Ishikawa (cell line): Measurements from ENCODE around the gene RBMS3.

Experiments used
- CEBPB ChIP-seq: IDR thresholded peaks from 2 replicates; pipeline ENCODE4 v1.6.1; 2012
- CREB1 ChIP-seq: IDR thresholded peaks from 2 replicates; pipeline ENCODE4 v1.6.1; 2012; ENCODE audit warnings: low read depth
- EGR1 ChIP-seq: IDR thresholded peaks from 2 replicates; pipeline ENCODE4 v1.6.1; 2012
- EP300 ChIP-seq: IDR thresholded peaks from 2 replicates; pipeline ENCODE4 v1.6.1; 2012; ENCODE audit warnings: borderline replicate concordance
- FOXM1 ChIP-seq: IDR thresholded peaks from 2 replicates; pipeline ENCODE4 v1.6.1; 2012; ENCODE audit warnings: low read depth, borderline replicate concordance
- NFIC ChIP-seq: IDR thresholded peaks from 2 replicates; pipeline ENCODE4 v1.6.1; 2012
- RAD21 ChIP-seq: IDR thresholded peaks from 2 replicates; pipeline ENCODE4 v1.6.1; 2012; ENCODE audit warnings: low read depth
- REST ChIP-seq: IDR thresholded peaks from 2 replicates; pipeline ENCODE4 v1.6.1; 2012; ENCODE audit warnings: low read depth, mild to moderate bottlenecking
- TAF1 ChIP-seq: IDR thresholded peaks from 2 replicates; pipeline ENCODE4 v1.6.1; 2012; ENCODE audit warnings: low read depth, mild to moderate bottlenecking
- TCF12 ChIP-seq: IDR thresholded peaks from 2 replicates; pipeline ENCODE4 v1.6.1; 2012; ENCODE audit warnings: low read depth
- TEAD4 ChIP-seq: IDR thresholded peaks from 2 replicates; pipeline ENCODE4 v1.6.1; 2012
- USF1 ChIP-seq: IDR thresholded peaks from 2 replicates; pipeline ENCODE4 v1.6.1; 2012
- YY1 ChIP-seq: IDR thresholded peaks from 2 replicates; pipeline ENCODE4 v1.6.1; 2012; ENCODE audit warnings: low read depth
- ZBTB7A ChIP-seq: IDR thresholded peaks from 2 replicates; pipeline ENCODE4 v1.6.1; 2012; ENCODE audit warnings: low read depth
- TF ChIP-seq, protein P1 (sequence below): IDR thresholded peaks from 2 replicates; pipeline ENCODE4 v1.6.1; 2012

Gene RBMS3

GRCh38 chr3:29864809-29865208 lies 583.9 kb downstream of the RBMS3 start:
- TF ChIP-seq YY1 (no peak), EGR1 (no peak), CREB1 (no peak), TAF1 (no peak), TEAD4 (no peak)
- TF ChIP-seq, protein P1, sequence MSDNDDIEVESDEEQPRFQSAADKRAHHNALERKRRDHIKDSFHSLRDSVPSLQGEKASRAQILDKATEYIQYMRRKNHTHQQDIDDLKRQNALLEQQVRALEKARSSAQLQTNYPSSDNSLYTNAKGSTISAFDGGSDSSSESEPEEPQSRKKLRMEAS = no peak

DNA sequence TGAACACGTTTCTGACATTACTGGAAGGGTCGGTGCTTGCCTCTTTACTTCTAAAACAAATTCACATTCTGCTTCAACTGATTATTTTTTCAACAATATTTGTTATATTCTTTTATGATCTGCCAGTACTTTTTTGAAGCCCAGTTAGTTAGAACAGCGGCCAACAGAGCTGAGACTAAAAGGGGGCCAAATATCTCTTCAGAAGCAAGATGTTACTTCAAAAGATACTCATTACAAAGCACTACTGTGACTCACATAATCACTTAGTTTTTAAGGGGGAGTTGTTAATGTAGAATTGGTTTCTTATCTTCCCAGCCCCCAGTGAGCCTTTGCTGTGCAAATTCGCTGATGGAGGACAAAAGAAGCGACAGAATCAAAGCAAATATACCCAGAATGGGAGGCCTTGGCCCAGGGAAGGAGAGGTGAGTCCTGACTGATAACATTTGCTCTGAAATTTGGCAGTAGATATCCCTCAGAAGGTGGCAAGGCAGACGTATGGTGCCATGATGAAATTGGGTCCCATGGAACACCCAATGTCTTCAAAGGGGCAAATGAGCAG lies 587.8 kb downstream of the RBMS3 start:
- TF ChIP-seq EGR1 (no peak), CEBPB (no peak), CREB1 (no peak), YY1 (no peak), TEAD4 (no peak), USF1 (no peak), NFIC (no peak), RAD21 (no peak), EP300 (no peak), REST (no peak), TAF1 (no peak), TCF12 (no peak), ZBTB7A (no peak), FOXM1 (no peak)
- TF ChIP-seq, protein P1 = no peak

- TF ChIP-seq TCF12 (no peak), CREB1 (no peak), YY1 (no peak), RAD21 (no peak)
Measured at GRCh38 chr3:29870136-29870535, 589.3 kb downstream of the RBMS3 start.

DNA sequence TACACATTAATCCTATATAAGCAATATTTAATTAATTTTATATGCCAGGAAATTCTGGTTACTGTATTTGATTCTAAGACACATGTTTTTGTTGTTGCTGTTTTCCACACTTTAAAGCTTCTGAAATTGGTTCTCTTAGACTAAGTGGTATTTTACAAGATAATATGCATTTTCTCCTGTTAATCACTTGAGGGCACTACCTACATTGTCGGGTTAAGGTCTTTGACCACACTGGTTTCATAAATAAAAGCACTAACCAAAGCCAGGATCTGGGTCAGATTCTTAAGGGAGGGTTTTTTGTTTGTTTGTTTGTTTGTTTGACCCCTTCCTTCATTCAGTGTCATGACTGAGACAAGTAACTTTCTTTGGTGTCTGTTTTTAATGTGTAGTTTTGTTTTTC lies 590.2 kb downstream of the RBMS3 start:
- TF ChIP-seq TCF12 (no peak), FOXM1 (no peak)

DNA sequence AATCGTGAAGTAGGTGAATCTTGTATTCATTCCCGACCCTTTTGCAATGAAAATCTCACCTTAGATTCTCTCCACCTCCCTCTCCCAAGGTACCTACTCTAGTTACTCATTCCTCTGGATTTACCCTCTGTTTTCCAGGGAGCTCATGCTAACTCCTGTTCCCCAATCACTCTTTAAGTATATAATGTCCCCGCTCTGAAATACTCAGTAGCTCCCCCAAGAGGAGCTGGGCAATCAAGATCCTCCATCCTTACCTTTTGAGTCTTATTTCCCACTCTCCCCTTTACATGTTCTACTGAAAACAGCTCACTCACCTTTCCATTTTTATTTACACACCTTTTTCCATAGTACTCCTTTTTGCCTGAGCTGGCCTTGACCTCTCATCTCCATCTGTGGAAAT lies 599.9 kb downstream of the RBMS3 start:
- no peak for TF ChIP-seq EGR1
- no peak for TF ChIP-seq TEAD4
- TF ChIP-seq REST = no peak
- TF ChIP-seq ZBTB7A = no peak
- no peak for TF ChIP-seq FOXM1
- TF ChIP-seq, protein P1 = no peak
- no peak for TF ChIP-seq YY1
- no peak for TF ChIP-seq TAF1
- no peak for TF ChIP-seq TCF12
- no peak for TF ChIP-seq NFIC
- TF ChIP-seq EP300 = no peak
- no peak for TF ChIP-seq CEBPB
- TF ChIP-seq CREB1 = no peak
- TF ChIP-seq RAD21 = no peak
- TF ChIP-seq USF1 = no peak

GRCh38 chr3:29887451-29887850 lies 606.6 kb downstream of the RBMS3 start:
- TF ChIP-seq RAD21 (no peak), TAF1 (no peak), EGR1 (no peak), CEBPB (no peak), REST (no peak), FOXM1 (no peak), USF1 (no peak)
